ENCODE data around the gene CDH4. TPM values are rescaled to one million over a fixed set of nuclear protein-coding genes. Genes with fewer than 3 reads are reported as not detected.

CDH4 gene
- total RNA-seq, 1 experiment from 2014 or later, result 5.3 TPM

- no peak for TF ChIP-seq ARID4B (CRISPR knock-in tag; IDR thresholded peaks at IDR 0.05; ENCODE audit: borderline replicate concordance)
These were observed 117.9 kb downstream of the CDH4 start (continued) for GRCh38 chr20:61369731-61370520.

DNA sequence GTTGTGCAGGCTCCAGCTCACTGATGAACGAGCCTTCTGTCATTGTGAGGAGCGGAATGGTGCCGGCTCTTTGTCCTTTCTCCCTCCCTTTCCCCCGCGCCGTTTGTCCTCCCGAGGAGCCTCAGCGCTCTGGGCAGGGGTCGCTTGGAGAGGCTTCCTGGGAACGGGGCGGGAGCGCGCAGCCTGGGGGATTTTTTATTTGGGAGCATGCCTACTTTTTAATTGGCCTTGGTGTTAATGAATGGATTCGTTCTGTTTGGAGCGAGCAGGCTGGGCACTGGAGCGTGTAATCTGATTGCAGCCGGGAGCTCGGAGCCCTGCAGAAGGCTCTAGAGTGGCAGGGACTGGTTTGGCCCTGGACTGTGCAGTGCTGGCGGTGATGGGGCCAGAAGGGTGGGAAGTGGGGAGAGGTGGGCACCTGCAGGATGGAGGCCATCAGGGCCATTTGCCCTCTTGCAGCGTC lies 118.8 kb downstream of the CDH4 start:
- no peak for TF ChIP-seq RORB (CRISPR knock-in tag; IDR thresholded peaks at IDR 0.05)
- TF ChIP-seq ZNF512 (CRISPR knock-in tag; IDR thresholded peaks at IDR 0.05; ENCODE audit: borderline replicate concordance), result no peak
- Mint-ChIP-seq H3K36me3 (peaks cover 9% of the 10 kb centered on the region), H3K4me3 (no peak overlapping the region), H3K9me3 (peaks cover 9% of the 10 kb centered on the region), H3K27ac (no peak overlapping the region), H3K4me1 (peaks cover 20% of the 10 kb centered on the region), H3K27me3 (ENCODE audit: low read depth) (peaks cover 40% of the 10 kb centered on the region)
- no peak for ATAC-seq
- ChIA-PET CTCF (interaction anchor here (0.7 kb wide), 1 partner anchor 156 kb away, joined by 3 read pairs; no protein-coding TSS in a partner anchor), POLR2A (interaction anchor here (0.7 kb wide), 1 partner anchor 13 kb away, joined by 3 read pairs; no protein-coding TSS in a partner anchor)
- DNase-seq (ENCODE audit: low spot score), result no peak

GRCh38 chr20:61371501-61372136 lies 119.6 kb downstream of the CDH4 start:
- no peak overlapping the region for H3K4me3 Mint-ChIP-seq
- CTCF ChIA-PET, result no interaction called here
- peaks cover 34% of the 10 kb centered on the region for H3K27me3 Mint-ChIP-seq (ENCODE audit: low read depth)
- peaks cover 20% of the 10 kb centered on the region for H3K4me1 Mint-ChIP-seq
- peaks cover 1% of the 10 kb centered on the region; the same call in 1 of the 2 replicates for H3K36me3 Mint-ChIP-seq
- DNase-seq (ENCODE audit: low spot score) (no peak), ATAC-seq (no peak)
- POLR2A ChIA-PET, result interaction anchor here (0.7 kb wide), 1 partner anchor 14 kb away, joined by 3 read pairs; no protein-coding TSS in a partner anchor
- H3K9me3 Mint-ChIP-seq, result peaks cover 2% of the 10 kb centered on the region
- H3K27ac Mint-ChIP-seq, result no peak overlapping the region
- no peak for TF ChIP-seq CREM (CRISPR knock-in tag; IDR thresholded peaks at IDR 0.05)
- TF ChIP-seq, protein P1, sequence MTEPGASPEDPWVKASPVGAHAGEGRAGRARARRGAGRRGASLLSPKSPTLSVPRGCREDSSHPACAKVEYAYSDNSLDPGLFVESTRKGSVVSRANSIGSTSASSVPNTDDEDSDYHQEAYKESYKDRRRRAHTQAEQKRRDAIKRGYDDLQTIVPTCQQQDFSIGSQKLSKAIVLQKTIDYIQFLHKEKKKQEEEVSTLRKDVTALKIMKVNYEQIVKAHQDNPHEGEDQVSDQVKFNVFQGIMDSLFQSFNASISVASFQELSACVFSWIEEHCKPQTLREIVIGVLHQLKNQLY (CRISPR knock-in tag; IDR thresholded peaks at IDR 0.05), result no peak
- TF ChIP-seq, protein P2, sequence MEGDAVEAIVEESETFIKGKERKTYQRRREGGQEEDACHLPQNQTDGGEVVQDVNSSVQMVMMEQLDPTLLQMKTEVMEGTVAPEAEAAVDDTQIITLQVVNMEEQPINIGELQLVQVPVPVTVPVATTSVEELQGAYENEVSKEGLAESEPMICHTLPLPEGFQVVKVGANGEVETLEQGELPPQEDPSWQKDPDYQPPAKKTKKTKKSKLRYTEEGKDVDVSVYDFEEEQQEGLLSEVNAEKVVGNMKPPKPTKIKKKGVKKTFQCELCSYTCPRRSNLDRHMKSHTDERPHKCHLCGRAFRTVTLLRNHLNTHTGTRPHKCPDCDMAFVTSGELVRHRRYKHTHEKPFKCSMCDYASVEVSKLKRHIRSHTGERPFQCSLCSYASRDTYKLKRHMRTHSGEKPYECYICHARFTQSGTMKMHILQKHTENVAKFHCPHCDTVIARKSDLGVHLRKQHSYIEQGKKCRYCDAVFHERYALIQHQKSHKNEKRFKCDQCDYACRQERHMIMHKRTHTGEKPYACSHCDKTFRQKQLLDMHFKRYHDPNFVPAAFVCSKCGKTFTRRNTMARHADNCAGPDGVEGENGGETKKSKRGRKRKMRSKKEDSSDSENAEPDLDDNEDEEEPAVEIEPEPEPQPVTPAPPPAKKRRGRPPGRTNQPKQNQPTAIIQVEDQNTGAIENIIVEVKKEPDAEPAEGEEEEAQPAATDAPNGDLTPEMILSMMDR (IDR thresholded peaks at IDR 0.05), result no peak
- TF ChIP-seq ZNF232 (CRISPR knock-in tag; IDR thresholded peaks at IDR 0.05), result no peak
- no peak for TF ChIP-seq ZNF416 (CRISPR knock-in tag; IDR thresholded peaks at IDR 0.05)
- TF ChIP-seq ZNF317 (CRISPR knock-in tag; IDR thresholded peaks at IDR 0.05; ENCODE audit: borderline replicate concordance, low read depth), result no peak
- TF ChIP-seq, protein P3, sequence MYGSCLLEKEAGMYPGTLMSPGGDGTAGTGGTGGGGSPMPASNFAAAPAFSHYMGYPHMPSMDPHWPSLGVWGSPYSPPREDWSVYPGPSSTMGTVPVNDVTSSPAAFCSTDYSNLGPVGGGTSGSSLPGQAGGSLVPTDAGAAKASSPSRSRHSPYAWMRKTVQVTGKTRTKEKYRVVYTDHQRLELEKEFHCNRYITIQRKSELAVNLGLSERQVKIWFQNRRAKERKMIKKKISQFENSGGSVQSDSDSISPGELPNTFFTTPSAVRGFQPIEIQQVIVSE (CRISPR knock-in tag; IDR thresholded peaks at IDR 0.05; ENCODE audit: borderline replicate concordance), result no peak
- no peak for TF ChIP-seq ZNF512 (CRISPR knock-in tag; IDR thresholded peaks at IDR 0.05; ENCODE audit: borderline replicate concordance)
- TF ChIP-seq, protein P4, sequence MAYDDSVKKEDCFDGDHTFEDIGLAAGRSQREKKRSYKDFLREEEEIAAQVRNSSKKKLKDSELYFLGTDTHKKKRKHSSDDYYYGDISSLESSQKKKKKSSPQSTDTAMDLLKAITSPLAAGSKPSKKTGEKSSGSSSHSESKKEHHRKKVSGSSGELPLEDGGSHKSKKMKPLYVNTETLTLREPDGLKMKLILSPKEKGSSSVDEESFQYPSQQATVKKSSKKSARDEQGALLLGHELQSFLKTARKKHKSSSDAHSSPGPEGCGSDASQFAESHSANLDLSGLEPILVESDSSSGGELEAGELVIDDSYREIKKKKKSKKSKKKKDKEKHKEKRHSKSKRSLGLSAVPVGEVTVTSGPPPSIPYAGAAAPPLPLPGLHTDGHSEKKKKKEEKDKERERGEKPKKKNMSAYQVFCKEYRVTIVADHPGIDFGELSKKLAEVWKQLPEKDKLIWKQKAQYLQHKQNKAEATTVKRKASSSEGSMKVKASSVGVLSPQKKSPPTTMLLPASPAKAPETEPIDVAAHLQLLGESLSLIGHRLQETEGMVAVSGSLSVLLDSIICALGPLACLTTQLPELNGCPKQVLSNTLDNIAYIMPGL (CRISPR knock-in tag; IDR thresholded peaks at IDR 0.05), result no peak
- TF ChIP-seq NR2C2 (CRISPR knock-in tag; IDR thresholded peaks at IDR 0.05), result no peak
- no peak for TF ChIP-seq RELA (CRISPR knock-in tag; IDR thresholded peaks at IDR 0.05; ENCODE audit: borderline replicate concordance)
- TF ChIP-seq TEAD4 (CRISPR knock-in tag; IDR thresholded peaks at IDR 0.05), result no peak
- TF ChIP-seq GTF2I (CRISPR knock-in tag; conservative IDR thresholded peaks at IDR 0.05), result no peak
- no peak for TF ChIP-seq SMAD4 (CRISPR knock-in tag; IDR thresholded peaks at IDR 0.05)
- TF ChIP-seq MXD4 (CRISPR knock-in tag; IDR thresholded peaks at IDR 0.05; ENCODE audit: borderline replicate concordance), result no peak
